Measurements from ENCODE around the gene NPIPB9.
"Not testable (repeated sequence)": the region's sequence is repeated elsewhere in the genome, so short reads cannot be mapped to it uniquely, and the experiment has no call there.

Gene NPIPB9

GRCh38 chr16:28751487-28751886 lies at the start of gene NPIPB9:
Gene NPIPB9 (plus strand): TSS chr16:28751787.
- DNase-seq, result not testable (repeated sequence)

DNA sequence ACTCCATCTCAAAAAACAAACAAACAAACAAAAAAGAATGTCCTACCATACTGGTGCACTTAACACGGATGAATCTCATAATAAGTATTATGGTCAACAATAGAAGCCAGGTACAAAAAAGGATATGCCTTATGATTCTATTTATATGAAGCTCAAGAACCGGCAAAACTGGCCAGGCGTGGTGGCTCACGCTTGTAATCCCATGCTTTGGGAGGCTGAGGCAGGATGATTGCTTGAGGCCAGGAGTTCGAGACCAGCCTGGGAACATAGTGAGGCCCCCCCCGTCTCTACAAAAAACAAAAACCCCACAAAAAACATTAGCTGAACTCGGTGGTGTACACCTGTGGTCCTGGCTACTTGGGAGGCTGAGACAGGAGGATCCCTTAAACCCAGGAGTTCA lies 47.3 kb upstream of the NPIPB9 start:
- DNase-seq, result not testable (repeated sequence)

- not testable (repeated sequence) for DNase-seq
Observed at GRCh38 chr16:28711220-28712083, 40.1 kb upstream of the NPIPB9 start, which contains the start of gene EIF3C. Gene EIF3C (plus strand): TSS chr16:28711464. CDS start chr16:28711687, 223 bp downstream.

- DNase-seq, result not testable (repeated sequence)
Observed at GRCh38 chr16:28722852-28723650, 28.5 kb upstream of the NPIPB9 start.

DNA sequence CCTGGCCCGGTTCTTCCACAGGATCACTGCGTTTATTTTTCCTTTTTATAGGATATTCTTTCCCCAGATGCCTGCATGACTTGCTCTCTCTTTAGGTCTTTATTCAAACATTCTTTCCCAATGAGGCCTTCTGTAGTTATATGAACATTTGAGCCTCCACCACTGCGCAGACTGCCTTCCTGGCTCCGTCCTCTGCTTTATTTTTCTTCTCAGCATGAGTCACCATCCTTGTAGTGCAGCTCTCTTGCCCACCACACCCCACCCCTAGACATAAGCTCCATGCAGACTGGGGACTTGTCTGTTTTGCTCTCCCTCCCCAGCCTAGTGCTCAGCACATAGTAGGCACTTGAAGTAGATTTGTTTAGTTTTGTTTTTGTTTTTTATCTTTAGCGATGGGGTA lies 20.3 kb upstream of the NPIPB9 start:
- not testable (repeated sequence) for DNase-seq

DNA sequence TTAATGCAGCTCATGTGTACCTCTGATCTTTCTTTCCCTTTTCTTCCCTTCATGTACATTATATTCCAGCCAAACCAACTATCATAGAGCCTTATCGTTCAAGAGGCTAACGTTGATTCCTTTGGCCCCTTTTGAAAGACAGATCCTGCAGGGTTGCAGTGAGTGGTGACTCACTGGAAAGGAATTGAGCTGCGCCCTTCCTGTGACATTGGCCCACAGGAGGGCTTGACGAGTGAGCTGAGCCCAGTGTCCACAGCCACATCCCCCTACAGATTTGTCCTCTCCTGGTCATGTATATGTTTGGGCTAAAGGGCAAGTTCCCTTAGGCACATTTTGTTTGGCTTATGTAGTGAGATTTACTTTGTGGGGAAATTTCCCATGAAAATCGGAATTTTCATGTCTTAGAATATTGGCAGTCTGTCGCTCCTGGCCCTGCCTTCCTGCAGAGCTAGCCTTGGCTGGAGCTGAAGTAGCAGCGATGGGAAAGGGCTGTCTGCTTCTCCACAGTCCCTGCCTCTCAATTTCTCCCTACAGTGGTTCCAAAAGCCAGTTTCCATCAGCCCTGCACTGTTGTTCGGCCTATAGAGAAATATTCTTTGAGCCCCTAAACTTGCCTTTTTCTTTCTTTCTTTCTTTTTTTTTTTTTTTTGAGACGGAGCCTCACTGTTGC lies 19.0 kb upstream of the NPIPB9 start:
- DNase-seq, result not testable (repeated sequence)

- not testable (repeated sequence) for DNase-seq
Observed at GRCh38 chr16:28739787-28740186, 11.8 kb upstream of the NPIPB9 start.

- not testable (repeated sequence) for DNase-seq
Observed at GRCh38 chr16:28740631-28741030, 11.0 kb upstream of the NPIPB9 start.

DNA sequence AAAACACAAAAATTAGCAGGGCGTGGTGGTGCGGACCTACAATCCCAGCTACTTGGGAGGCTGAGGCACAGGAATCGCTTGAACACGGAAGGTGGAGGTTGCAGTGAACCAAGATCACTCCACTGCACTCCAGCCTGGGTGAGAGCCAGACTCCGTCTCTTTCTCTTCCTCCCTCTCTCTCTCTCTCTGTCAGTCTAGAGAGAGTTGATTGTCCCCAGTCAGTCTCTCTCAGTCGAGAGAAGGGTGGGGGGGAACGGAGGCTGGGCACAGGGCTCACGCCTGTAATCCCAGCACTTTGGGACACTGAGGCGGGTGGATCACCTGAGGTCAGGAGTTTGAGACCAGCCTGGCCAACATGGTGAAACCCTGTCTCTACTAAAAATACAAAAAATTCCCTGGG lies 10.3 kb upstream of the NPIPB9 start:
- not testable (repeated sequence) for DNase-seq

DNA sequence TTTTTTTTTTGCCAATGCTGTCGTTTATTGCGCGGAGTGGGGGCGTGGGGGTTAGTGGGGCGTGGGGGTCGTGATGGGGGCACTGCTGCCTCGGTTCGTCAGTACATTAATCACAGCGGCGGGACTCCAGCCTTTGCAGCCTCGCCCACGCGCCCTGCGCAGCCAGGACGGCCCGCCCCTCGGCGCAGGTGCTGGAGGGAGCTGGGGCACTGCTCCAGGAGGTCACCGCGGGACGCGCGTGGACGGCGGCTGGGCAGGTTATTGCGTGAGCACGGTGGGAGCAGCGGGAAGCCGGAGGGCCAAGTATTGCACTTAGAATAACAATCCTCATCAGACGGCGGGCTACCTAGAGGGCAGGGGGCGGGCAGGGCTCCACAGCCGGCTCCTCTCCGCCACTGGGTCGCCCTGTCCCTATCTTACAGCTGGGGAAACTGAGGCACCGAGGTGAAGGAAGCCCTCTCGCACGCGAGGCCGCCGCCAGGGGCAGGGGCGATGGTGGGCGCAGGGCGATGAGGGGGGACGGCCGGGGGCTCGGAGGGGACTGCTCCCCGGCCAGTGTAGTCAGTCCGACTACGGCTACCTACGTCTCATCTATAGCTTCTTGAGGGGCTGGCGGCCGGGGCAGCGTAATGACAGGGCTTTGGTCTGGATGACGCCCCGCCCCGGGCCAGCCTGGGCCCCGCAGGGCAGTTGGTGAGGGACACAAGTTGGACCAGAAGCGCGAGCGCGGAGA lies 4.8 kb upstream of the NPIPB9 start:
- DNase-seq, result not testable (repeated sequence)

- not testable (repeated sequence) for DNase-seq
Observed at GRCh38 chr16:28749997-28750465, 1.6 kb upstream of the NPIPB9 start.

GRCh38 chr16:28750469-28751067 lies 1.0 kb upstream of the NPIPB9 start:
- not testable (repeated sequence) for DNase-seq

DNA sequence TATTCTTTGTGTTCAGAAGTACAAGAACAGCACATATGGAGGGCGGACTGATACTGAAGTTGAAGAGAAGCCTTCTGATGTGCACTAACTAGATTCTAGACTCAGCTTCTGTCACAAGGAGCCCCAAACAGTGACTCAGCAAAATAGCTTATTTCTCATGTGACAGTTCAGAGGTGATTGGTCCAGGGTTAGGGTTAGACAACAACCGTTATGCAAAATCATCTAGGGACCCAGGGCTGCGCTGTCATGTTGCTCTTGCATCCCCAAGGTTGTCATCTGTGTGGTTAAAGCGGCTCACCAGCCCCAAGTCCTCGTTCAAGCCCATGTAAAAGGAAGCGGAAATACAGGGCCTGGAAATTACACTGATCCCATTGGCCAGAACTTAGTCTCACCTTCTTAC lies 30.1 kb downstream of the NPIPB9 start:
- DNase-seq, result not testable (repeated sequence)

DNA sequence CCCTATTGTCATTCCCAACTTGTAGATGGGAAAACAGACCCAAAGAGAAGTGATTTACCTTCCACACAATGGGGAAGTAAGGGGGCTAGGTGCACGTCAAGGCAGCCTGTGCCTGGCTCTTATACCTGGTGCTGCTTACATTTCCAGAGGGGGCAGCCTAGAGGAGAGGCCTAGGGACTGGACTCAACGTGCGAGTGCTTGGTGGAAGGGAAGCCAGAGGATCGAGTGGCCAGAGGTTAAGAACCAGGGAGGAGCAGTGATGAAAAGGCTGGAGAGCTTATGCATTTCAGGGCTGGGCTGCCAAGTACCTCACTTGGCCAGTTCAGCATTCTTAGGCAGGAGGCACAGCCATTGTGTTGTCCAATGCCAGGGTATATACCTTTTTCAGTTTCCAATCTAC lies 30.8 kb downstream of the NPIPB9 start:
- not testable (repeated sequence) for DNase-seq

- DNase-seq, result peak; percentile 54
Observed at GRCh38 chr16:28802235-28803019, 50.8 kb downstream of the NPIPB9 start.

DNA sequence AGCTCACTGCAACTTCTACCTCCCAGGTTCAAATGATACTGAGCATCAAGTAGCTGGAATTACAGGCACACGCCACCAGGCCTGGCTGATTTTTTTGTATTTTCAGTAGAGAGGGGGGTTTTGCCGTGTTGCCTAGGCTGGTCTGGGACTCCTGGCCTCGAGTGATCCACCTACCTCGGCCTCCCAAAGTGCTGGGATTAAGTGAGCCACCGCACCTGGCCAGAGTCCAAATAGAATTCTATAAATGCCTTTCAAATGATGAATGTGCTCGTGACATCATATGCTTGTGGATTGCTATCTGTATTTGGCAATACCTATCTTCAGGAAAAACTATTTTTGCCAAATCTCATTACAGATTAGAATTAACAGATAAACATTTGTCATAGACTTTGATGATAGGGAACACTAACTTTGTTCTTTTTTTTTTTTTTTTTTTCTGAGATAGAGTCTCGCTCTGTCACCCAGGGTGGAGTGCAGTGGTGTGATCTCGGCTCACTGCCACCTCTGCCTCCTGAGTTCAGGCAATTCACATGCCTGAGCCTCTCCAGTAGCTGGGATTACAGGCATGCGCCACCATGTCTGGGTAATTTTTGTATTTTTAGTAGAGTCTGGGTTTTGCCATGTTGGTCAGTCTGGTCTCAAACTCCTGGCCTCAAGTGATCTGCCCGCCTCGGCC lies 56.0 kb downstream of the NPIPB9 start:
- not testable (repeated sequence) for DNase-seq

DNA sequence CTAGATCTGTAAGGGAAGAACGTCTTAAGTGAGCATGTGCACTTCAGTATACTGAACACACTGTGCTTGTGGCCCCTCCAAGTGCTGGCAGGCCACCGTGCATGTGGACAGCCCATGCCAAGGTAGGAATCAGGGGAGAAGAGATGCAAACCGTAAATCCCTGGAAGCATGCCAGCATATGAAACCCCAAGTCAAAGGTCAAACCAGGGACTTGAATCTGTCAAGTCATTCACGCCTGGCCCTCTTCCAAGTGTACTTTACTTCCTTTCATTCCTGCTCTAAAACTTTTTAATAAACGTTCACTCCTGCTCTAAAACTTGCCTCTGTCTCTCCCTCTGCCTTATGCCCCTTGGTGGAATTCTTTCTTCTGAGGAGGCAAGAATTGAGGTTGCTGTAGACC lies 68.4 kb downstream of the NPIPB9 start:
- DNase-seq, result no peak

GRCh38 chr16:28820546-28820945 lies 69.0 kb downstream of the NPIPB9 start:
- DNase-seq, result not testable (repeated sequence)

DNA sequence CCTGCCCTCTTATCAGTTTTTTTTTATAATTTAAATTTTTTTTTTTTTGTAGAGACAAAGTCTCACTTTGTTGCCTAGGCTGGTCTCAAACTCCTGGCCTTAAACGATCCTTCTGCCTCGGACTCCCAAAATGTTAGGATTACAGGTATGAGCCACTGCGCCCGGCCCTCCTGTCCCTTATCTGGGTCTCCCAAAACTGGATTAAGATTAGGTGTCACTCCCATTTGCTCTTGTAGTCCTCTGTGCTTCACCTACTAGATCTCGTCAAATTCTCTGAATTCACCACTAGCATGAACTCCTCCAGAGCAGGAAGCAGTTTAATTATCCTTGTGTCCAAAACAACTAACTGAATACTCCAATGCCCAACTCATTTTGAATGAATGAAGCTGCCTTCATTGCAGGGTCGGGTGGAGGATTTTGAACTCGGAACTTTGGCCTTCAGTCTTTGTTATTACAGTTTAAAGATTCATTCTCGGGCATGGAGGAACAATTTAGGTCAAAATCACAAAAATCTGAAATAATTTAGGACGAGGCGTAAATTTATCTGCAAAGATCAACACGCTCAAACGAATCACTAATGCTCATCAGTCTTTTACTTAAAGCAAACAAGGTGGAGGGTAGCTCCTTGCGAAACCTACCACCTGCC lies 70.4 kb downstream of the NPIPB9 start:
- no peak for DNase-seq
